ENCODE measurements around the gene HBZ.

GRCh38 chr16:122361-122760 lies 30.1 kb upstream of the HBZ start:
- TF ChIP-seq, protein P1, sequence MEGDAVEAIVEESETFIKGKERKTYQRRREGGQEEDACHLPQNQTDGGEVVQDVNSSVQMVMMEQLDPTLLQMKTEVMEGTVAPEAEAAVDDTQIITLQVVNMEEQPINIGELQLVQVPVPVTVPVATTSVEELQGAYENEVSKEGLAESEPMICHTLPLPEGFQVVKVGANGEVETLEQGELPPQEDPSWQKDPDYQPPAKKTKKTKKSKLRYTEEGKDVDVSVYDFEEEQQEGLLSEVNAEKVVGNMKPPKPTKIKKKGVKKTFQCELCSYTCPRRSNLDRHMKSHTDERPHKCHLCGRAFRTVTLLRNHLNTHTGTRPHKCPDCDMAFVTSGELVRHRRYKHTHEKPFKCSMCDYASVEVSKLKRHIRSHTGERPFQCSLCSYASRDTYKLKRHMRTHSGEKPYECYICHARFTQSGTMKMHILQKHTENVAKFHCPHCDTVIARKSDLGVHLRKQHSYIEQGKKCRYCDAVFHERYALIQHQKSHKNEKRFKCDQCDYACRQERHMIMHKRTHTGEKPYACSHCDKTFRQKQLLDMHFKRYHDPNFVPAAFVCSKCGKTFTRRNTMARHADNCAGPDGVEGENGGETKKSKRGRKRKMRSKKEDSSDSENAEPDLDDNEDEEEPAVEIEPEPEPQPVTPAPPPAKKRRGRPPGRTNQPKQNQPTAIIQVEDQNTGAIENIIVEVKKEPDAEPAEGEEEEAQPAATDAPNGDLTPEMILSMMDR (conservative IDR thresholded peaks at IDR 0.05; ENCODE audit: low read length) = no peak
- no peak for TF ChIP-seq EZH2phosphoT487 (IDR thresholded peaks at IDR 0.05; ENCODE audit: borderline replicate concordance)
